NCI-H2107 treated with DMSO at 0.1 percent for 48 hours (cell line): ENCODE data around the gene DENND1A.
"Not testable (repeated sequence)": the region's sequence is repeated elsewhere in the genome, so short reads cannot be mapped to it uniquely, and the experiment has no call there.

Experiments
- DNase-seq: peaks from one replicate; lab custom pipeline; 2025; ENCODE audit not compliant: unreplicated experiment; lab: John Stamatoyannopoulos, UW

Gene DENND1A

DNA sequence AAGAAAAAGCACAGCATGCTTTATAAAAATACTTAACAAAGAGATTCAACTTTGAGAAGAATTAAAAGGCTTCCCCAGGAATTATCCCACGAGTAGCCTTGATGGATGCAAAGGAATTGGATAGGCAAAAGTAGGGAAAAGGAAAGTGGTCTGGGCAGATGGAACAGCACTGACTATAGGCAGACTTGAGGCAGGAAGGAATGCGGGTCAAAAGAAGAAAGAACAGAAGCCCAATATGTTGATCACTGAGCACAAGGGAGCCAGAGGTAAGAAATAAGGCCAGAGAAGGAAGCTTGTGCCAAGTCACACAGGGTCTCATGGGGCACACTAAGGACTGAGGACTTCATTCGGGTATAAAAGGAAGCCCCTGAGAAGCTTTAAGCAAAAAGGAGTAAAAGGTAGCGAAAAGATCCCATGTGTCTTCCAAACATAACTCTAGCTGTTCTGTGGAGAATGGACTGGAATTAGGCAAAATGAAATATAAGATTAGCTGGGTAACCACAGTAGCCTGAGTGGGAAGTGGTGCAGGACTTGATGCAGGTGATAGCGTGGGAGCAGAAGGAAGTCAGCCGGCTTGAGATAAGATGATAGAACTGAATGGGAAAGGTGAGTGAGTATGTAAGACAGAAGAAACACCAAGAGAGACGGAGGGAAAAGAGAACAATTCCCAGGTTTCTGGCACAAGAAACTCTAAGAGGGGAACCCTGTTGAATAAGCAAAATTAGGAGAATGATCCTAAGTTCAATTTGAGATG is 106.6 kb downstream of the DENND1A start:
- DNase-seq = no peak

DNA sequence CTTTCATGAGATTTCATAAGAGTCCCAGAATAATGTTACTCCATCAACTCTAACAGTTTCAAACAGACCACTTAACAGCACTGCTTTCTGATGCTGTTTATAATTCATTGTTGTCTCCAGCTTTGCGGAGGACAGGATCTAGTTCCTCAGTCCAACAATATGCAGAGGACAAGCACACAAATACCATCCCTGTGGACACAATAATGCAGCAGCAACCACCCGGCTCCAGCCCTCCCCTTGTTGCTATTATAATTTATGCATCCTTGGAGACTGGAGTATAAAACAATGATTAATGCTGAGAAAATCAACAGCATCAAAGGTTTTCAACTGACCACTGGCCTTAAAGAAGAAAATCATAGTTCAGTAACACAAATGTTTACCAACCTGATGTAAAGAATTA is 108.3 kb downstream of the DENND1A start:
- DNase-seq = no peak

DNA sequence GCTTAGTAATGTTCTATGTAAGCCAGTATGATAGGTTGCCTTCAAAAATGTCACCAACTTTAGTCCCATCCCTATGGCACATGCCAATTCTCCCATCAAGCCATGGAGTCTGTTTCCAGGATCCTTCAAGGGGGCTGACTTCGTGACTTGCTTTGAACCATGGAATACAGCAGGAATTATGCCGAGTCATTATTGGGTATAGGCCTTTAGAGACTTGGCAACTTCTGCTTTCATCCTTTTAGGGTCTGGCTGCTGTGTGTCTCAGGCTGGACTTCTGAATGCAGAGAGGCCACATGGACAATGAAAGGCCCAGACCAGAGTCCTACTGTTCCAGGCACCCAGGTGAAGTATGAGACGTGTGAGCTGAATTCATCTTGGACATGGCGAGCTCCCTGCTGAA is 109.8 kb downstream of the DENND1A start:
- no peak for DNase-seq

DNA sequence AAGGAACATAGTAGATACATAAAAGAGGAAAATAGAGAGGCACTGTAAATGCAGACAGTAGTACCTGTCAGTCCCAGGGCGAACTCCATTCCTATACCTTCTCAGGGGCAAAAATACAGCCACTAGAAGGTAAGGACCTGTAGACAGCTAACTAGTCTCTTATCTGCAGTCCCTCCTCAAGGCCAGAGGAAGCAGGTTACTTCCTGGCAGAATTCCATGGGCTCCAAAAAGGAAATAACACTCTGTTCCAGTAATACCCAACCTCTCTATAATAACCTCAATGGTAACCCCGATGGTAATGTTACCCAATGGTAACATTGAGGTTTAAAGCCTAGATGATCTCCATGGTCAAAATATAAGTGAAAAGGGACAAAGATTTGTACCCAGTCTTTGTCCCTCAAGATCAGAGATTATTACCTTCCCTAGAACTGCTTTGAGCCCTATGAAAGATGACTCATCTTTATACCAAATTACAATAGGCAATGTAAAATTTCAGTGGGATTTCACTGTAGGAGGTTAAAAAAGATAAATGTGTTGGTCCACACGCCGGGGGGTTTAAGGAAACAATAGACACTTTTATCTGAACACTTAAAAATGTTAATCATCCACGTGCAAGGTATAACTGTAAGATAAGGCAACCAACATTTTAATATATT is 113.0 kb downstream of the DENND1A start:
- DNase-seq = no peak

DNA sequence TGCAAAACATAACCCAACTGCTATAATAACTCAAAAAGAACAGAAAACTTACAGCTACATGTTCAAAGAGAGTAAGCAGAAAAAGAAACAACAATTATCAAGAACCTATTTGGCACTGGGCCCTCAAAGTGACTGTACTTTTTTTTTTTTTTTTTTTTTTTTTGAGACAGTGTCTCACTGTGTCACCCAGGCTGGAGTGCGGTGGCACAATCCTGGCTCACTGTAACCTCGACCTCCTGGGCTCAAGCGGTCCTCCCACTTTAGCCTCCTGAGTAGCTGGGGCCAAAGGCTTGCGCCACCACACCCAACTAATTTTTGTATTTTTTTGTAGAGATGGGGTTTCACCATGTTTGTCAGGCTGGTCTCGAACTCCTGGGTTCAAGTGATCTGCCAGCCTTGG is 114.1 kb downstream of the DENND1A start:
- not testable (repeated sequence) for DNase-seq

DNA sequence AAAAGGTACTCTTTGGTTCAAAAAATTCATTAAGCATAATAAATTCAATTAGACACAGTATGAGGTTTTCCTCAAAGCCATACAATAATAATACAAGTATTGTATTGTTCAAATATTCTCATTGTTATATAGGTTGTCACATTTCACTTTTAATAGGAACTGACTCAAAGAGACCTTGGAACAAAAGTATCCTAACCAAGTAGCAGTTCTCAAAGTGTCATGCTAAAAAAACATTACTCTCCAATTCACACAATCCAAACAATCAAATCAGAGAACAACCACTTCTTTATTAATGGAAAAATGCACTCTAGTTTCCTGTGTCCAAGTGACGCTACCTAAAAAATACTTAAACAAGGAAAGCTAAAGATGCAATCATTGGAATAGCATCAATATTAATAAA is 115.4 kb downstream of the DENND1A start:
- no peak for DNase-seq

DNA sequence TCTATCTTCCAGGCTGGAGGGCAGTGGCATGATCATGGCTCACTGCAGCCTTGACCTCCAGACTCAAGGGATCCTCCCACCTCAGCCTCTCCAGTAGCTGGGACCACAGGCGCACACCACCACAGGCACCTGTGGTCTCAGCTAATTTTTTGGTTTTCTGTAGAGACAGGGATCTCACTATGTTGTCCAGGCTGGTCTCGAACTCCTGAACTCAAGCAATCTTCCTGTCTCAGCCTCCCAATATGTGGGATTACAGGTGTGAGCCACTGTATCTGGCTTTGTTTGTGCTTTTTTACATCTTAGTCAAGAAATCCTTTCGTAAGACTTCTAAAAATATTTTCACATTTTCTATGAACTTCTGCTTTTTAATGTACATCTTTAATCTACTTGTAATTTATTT is 116.9 kb downstream of the DENND1A start:
- DNase-seq = no peak

DNA sequence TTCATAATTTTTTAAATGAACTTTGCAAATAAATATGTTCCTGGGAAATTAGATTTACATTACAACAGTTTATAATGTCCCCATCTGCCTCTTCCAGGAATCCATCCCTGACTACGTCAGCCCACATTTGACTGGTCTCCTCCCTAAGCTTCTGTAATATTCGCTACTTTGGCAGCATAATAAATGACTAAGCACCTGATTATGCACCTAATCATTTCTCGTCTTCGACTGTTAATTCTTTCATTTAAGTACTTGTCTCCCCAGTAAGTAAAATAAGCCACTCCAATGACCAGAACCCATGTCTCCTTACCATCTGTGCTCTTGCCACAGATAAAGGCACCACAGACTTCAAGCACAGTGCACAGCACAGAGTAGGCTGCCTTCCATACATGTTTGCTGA is 122.7 kb downstream of the DENND1A start:
- no peak for DNase-seq

DNA sequence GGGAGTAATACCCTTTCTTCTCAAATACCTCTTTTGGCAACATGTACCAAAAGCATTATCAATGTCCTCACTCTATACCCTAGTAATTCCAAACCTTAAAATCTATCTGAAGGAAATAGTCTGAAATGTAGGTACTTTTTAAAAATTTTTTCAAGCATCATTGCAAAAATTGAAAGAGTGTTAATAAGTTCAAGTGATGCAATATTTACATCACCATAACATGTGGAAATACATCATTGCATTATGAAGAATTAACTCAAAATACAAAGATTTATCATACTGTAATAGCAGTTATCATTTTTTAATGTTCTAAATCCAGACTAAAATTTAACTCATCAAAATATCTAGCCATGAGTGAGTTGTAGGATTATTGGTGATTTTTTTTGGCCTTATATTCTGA is 123.1 kb downstream of the DENND1A start:
- no peak for DNase-seq

DNA sequence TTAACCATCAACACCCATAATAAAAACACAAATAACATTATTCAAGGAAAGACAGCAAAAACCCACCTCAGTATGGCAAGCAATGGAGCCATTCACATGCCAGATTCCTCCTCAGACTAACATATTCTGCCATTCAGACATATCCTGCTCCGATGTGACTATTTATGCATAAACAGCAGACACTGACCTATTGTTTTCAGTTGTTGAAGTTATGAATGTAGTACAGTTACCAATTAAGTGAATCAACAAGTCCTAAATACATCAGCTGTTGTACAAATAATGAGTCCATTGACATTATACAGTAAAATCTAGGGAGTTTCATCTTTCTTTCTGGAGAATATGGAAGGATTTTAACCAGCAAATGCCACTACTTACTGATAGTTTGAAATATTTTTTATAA is 131.7 kb downstream of the DENND1A start:
- DNase-seq = no peak

DNA sequence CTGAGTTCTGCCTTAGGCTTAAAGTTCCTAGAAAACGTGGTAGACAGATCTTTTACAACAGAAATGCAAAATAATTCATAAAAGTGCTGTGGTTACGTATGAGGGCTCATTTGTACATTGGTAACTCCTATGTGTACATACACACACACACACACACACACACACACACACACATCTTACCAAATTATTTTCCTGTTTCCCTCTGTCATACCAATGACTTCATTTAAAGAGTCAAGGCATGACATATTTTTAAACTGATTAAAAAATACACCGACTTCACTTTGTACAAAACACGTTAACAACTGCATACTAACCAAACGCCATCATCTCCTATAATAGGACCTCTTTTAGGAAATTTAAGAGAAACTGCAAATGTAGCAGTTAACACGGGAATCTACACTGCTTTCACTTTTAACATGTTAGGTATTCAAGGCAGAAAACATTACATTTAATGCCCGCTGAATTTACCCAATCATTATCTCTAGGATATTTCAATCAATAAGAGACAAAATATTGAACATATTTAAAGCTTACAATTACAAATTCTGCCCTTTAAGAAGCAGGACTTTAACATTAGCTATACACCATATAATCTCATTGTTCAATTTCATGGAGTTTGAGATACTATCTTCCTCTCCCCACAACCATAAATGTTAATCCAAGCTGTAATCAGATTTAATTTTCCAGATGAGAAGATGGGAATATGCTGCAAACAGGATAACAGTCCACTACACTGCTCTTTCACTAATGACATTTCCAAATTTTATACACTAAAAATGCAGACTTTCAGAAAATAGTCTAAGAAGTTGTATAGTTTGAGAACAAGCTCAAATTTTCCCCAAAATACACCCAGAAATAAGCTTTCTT is 133.1 kb downstream of the DENND1A start:
- no peak for DNase-seq

DNA sequence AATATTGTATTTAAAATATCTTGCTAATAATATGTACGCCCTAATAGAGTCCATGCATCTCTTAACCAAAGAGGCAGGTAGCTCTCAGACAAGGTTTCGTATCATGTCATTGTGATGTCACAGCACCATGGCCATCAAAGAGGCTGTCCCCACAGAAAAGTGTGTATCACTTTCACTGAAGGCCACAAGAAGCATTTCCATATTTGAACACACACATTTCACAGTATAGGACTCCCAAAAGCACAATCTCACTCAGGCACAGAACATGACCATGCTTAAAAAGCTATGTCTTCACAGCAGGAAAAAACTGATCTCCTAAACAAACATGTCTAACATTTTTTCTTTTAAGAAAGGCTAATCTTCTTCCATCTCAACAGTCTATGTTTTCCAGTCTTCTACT is 133.8 kb downstream of the DENND1A start:
- DNase-seq = no peak

DNA sequence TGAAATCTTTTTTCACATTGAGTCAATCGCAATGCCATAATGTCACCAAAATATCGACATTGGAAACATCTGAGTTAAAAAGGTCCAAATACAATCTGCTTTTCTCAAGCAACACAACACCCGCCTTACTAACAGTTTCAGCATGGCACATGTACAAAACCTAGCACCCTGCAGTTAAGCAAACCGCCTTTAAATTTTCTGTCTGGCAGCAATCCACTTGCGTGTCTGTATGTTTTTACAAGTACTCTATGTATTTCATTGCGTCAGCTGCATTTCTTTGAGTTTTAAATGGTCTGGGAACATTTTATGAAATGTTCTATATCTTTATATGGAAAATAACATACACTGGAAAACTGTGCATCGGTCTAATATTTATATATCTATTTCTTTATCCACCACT is 134.6 kb downstream of the DENND1A start:
- no peak for DNase-seq

DNA sequence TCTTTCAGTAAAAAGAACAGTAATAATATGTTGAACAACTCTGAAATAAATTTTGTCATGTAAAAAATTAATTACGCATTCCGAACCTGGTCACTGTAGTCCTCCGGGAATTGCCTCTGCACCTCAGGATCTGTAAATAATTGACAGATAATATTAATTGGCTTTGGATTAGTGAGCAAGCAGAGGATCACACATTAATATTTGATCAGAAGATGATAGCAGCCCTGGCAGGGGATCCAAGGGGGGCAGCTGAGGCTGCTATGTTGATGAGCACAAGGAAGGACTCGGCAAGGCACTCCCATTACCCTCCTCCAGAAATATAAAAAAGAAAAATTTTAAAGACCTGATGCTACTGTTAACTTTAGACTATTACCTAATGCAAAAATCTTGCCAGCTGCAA is 137.4 kb downstream of the DENND1A start:
- DNase-seq = no peak

DNA sequence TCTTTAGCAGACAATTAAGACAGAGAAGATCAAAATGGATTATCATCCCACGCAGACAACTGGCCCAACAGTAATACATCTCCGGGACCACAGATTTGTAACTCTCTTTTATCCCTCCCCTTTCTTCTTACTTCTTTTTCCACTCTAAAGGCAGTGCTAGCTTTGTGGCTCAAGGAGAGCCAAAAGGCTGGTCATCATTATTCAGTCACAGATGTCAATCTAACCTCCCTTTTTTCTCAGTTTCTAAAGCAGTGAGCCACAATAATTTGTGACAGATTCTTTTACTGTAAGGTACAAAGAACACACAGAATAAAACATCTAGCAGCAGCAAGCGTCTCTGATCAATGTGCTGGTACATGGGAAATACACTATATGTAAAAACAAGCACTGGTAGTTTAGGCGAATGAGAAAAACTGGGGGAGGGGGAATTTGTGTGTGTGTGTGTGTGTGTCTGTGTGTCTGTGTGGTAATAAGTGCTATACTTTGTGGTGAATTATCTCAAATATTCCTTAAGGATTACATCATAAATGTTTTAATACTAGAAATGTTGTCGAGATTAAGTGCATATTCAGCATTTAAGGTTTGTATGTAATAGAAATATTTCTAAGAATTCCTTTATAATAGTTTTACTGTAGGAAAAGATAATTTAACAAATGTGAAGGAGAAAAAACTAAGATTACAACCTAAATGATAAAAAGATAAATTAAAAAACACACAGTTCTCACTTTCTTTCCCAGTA is 140.2 kb downstream of the DENND1A start:
- no peak for DNase-seq

DNA sequence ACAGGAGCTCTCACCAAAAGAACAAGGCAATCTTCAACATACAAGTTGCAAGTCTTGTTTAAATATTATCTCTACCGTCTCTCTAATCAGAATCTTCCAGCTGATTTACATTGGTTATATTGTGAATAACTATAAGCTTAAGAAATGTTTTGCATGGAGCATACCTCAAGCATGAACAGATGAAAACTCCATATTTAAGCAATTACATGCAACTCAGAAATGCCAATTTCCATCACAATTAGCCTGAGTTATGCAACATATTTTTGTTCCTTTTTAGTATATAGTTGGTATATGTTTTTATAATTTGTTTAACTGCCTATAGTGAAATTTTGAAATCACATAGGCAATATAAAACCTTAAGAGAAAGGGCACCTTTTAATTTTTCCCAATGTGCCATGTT is 142.5 kb downstream of the DENND1A start:
- DNase-seq = no peak

DNA sequence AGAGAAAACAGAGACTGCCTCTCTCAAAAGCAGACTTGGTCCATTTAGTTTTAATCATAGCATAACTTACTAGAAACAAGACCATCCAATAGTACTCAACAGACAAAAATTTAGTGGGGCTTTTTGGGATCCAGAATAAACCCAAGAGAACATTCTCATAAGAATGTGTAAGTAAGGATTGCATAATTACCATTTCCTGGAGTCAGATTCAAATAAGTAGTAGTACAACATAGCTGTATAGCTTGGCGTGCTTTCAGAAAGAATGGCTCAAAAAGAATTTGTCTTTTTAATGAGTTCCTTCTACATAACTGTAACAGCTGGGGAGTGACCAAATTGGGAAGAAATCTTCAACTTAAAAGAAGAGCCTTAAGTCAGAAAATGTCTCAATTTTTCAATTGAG is 145.4 kb downstream of the DENND1A start:
- no peak for DNase-seq

DNA sequence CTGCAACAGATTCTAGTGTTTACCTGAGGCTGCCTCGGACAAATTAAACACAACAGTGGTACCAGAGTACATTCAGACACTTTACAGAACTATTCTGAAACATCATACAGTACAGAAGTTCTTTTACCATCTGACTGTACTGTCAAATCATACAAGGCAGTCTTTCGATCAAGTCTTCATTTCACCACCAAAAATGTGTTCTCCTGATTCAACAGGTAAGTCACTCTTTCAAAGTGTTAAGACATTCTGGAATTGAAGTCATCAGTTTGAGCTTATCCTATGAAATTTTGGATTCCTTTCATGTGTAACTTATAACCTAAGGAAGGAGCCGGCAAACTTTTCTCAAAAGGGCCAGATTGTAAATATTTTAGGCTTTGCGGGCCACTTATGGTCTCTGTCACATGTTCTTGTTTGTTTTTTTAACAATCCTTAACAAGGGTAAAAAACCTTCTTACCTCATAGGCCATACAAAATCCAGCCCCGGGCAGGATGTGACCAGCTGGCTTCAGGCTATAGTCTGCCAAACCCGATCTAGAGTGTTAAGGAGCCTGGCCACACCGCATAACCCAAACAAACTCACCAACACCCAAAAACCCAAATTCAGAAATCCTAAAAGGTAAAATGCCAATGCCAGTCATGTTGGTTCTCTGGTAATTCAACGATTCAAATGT is 151.6 kb downstream of the DENND1A start:
- no peak for DNase-seq

DNA sequence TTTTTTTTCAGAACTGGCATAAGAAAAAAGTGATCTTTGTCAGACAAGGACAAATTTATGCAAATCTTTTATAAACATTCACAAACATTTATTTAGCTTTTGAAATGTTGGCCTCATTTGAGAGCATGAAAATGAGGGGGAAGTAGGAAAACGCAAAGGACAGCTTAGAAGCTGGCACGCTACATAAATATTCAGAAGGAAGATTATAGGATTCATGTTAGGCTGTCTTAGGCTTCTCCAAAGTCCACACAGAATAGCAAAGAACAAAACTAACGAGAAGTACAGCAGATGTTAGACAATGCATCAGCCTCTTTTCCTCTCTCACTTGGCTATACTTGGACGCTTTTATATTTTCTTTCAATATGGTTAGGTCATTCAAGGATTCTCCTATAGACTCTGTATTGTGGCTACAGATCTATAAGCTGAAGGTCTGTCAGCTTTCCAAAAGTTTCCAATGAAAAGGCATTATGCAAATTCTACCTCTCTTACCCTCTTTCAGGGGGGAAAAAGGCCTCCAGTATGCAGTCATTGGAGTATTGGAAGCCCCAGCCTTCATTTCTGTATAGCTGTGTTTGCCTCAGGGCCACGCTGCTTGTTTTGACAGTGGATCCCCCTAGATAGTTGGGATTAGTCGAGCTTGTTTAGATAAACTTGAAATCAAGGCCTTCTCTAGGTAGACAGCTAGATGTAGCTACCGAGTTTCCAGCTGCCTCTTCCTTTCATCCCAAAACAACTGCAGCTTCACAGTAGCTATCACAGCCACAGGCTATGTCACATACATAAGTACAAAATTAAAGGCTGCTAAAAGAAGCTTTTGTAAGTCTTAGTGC is 153.0 kb downstream of the DENND1A start:
- no peak for DNase-seq
